Keratinocyte (primary cell): ENCODE data around the gene TAGLN2.

Experiments
- CTCF ChIP-seq, 3 experiments: IDR thresholded peaks in 1 of 3; conservative IDR thresholded peaks in 1 of 3; optimal IDR thresholded peaks in 1 of 3; 2 replicates in 2 of 3; 3 replicates in 1 of 3; pipeline versions ENCODE3 to v1.5.1; 2011; ENCODE audit warnings: low read length in 3 of 3, mild to moderate bottlenecking in 3 of 3, moderate library complexity in 2 of 3, control low read depth in 1 of 3, inconsistent platforms in 1 of 3; ENCODE audit not compliant: insufficient read depth in 2 of 3; ENCODE audit errors: extremely low read depth in 1 of 3
- EZH2 ChIP-seq: IDR thresholded peaks from one replicate; pipeline ENCODE4 v1.6.1; 2012; ENCODE audit warnings: inconsistent platforms, mild to moderate bottlenecking, low read length, moderate library complexity

- TF ChIP-seq CTCF (optimal IDR thresholded peaks at IDR 0.05 in 1 of 3, IDR thresholded peaks at IDR 0.05 in 1 of 3, conservative IDR thresholded peaks at IDR 0.05 in 1 of 3; ENCODE audit: extremely low read depth in 1 of 3, insufficient read depth in 2 of 3, low read length in 3 of 3): no peak
- no peak for TF ChIP-seq EZH2
Measured at GRCh38 chr1:159949981-159950381, 24.7 kb upstream of the TAGLN2 start.
